K562 (cell line): Measurements from ENCODE around the gene MRTFB. TPM values are rescaled to one million over a fixed set of nuclear protein-coding genes. Genes with fewer than 3 reads are reported as not detected.
A peak's percentile ranks its signal among the peaks of the same experiment; 100 is the strongest.

ENCODE experiments used
- ATAC-seq: fragments of 200-7000 bp; cut with Tn5 transposase; 3 replicates; pipeline ENCODE4 v1.9.1; 2020; ENCODE audit warnings: moderate library complexity
- BruUV-seq: library from RNA; stranded (reverse); fragments of 400-500 nt; replicated peaks from 2 replicates; lab custom pipeline; 2021; lab: Mats Ljungman, UMichigan
- CTCF ChIA-PET: fragments of 300-600 bp; formaldehyde crosslinking; extraction: SDS; loops from one replicate; lab custom pipeline; 2021; ENCODE audit warnings: low intra/inter-chr PET ratio; lab: Yijun Ruan, JAX
- POLR2A ChIA-PET: fragments of 300-600, 350-650 bp; sonication (Branson Sonifier 250); formaldehyde crosslinking; extraction: SDS; loops from one replicate; lab custom pipeline; 2021; ENCODE audit warnings: antibody characterized with exemption, inconsistent platforms; lab: Yijun Ruan, JAX
- DNase-seq, 4 experiments: peaks; one replicate each; pipeline versions ENCODE4 v3.0.0 to v3.0.0-alpha.2; 2011 to 2018; ENCODE audit warnings: low spot score in 3 of 4, mixed read lengths in 3 of 4; ENCODE audit errors: extremely low read depth in 1 of 4
- FAIRE-seq: peaks from 2 replicates; lab custom pipeline; 2011; peaks lifted over from hg19 to GRCh38; lab: Jason Lieb, UNC
- H2AFZ ChIP-seq: 2 replicates; pipeline ENCODE4 v1.6.0; 2011; ENCODE audit warnings: low read depth, low read length, control low read depth, inconsistent platforms
- H3K27ac ChIP-seq: fragments of 200-600 bp; 3 replicates; pipeline ENCODE4 v1.8.0; 2011; ENCODE audit warnings: low read depth, mild to moderate bottlenecking, control low read depth, inconsistent platforms, low read length, moderate library complexity, mixed read lengths; ENCODE audit errors: extremely low read depth
- H3K27me3 ChIP-seq, 2 experiments: fragments of 300-600 bp in 1 of 2; 2 replicates in 1 of 2; 3 replicates in 1 of 2; pipeline versions ENCODE4 v1.6.0 to v1.8.0; 2011; ENCODE audit warnings: inconsistent platforms in 2 of 2, low read length in 2 of 2, mild to moderate bottlenecking in 1 of 2, mixed read lengths in 1 of 2, moderate library complexity in 1 of 2; ENCODE audit not compliant: control insufficient read depth in 2 of 2, insufficient read depth in 2 of 2
- H3K36me3 ChIP-seq: fragments of 300-600 bp; 3 replicates; pipeline ENCODE4 v1.8.0; 2011; ENCODE audit warnings: mild to moderate bottlenecking, low read length, inconsistent platforms; ENCODE audit not compliant: control insufficient read depth, insufficient read depth
- H3K4me1 ChIP-seq, 2 experiments: fragments of 200-600 bp in 1 of 2; replicated peaks in 1 of 2; 2 replicates in 1 of 2; 3 replicates in 1 of 2; pipeline versions ENCODE4 v1.5.1 to v1.8.0; 2011; ENCODE audit warnings: inconsistent platforms in 2 of 2, low read length in 2 of 2, mild to moderate bottlenecking in 1 of 2, mixed read lengths in 1 of 2, moderate library complexity in 1 of 2; ENCODE audit not compliant: control insufficient read depth in 2 of 2, insufficient read depth in 2 of 2
- H3K4me2 ChIP-seq: 2 replicates; pipeline ENCODE4 v1.6.1; 2011; ENCODE audit warnings: low read length, control low read depth, inconsistent platforms, mixed read lengths; ENCODE audit not compliant: insufficient read depth
- H3K4me3 ChIP-seq: fragments of 200-600 bp; sonication (generic), shearing (Covaris generic); 2 replicates; pipeline ENCODE4 v1.5.1; 2016; ENCODE audit warnings: control low read depth, inconsistent platforms
- H3K79me2 ChIP-seq: fragments of 200-600 bp; 3 replicates; pipeline ENCODE4 v1.8.0; 2011; ENCODE audit warnings: low read length, inconsistent platforms; ENCODE audit not compliant: control insufficient read depth, insufficient read depth
- H3K9ac ChIP-seq, 2 experiments: 2 replicates each; pipeline versions ENCODE4 v1.6.0 to v1.6.1; 2011; ENCODE audit warnings: low read depth in 2 of 2, low read length in 2 of 2, control low read depth in 1 of 2, inconsistent platforms in 1 of 2, mild to moderate bottlenecking in 1 of 2, mixed read lengths in 1 of 2; ENCODE audit not compliant: insufficient read depth in 1 of 2
- H3K9me1 ChIP-seq: one replicate; pipeline ENCODE4 v1.6.0; 2011; ENCODE audit warnings: inconsistent platforms, mild to moderate bottlenecking, low read length, moderate library complexity; ENCODE audit not compliant: control insufficient read depth, insufficient read depth
- H3K9me3 ChIP-seq: replicated peaks from 2 replicates; pipeline ENCODE4 v1.5.1; 2011; ENCODE audit warnings: low read depth, low read length, inconsistent platforms; ENCODE audit not compliant: control insufficient read depth, insufficient read depth
- H4K20me1 ChIP-seq: replicated peaks from 2 replicates; pipeline ENCODE4 v1.6.1; 2011; ENCODE audit warnings: low read length, inconsistent platforms, mixed read lengths; ENCODE audit not compliant: control insufficient read depth, insufficient read depth
- ATF6 ChIP-seq: sonication (generic); formaldehyde crosslinking; IDR thresholded peaks from 2 replicates; pipeline ENCODE4 v1.4.0; 2020; ENCODE audit warnings: mild to moderate bottlenecking, missing genetic modification reagents
- BCL6 ChIP-seq: fragments of 250-450 bp; sonication (Bioruptor Pico); IDR thresholded peaks from 2 replicates; pipeline ENCODE4 v1.4.0; 2020
- CREB5 ChIP-seq: fragments of 250-450 bp; sonication (Bioruptor Pico); IDR thresholded peaks from 2 replicates; pipeline ENCODE4 v1.5.0; 2020; ENCODE audit warnings: mild to moderate bottlenecking
- HLTF ChIP-seq: fragments of 450-650 bp; IDR thresholded peaks from 2 replicates; pipeline ENCODE4 v1.6.1; 2016
- IRF2 ChIP-seq: sonication (generic); formaldehyde crosslinking; IDR thresholded peaks from 2 replicates; pipeline ENCODE4 v1.8.1; 2022; ENCODE audit warnings: mild to moderate bottlenecking, missing genetic modification reagents
- NFYB ChIP-seq: IDR thresholded peaks from 2 replicates; pipeline ENCODE4 v1.6.1; 2011; ENCODE audit warnings: mild to moderate bottlenecking, moderate library complexity; ENCODE audit not compliant: insufficient read length; ENCODE audit errors: extremely low read depth
- RFX1 ChIP-seq: fragments of 450-650 bp; IDR thresholded peaks from 2 replicates; pipeline ENCODE4 v1.6.1; 2016; ENCODE audit warnings: mild to moderate bottlenecking, moderate library complexity
- ZNF311 ChIP-seq: fragments of 250-450 bp; sonication (Bioruptor Pico); IDR thresholded peaks from 2 replicates; pipeline ENCODE4 v1.4.0; 2020; ENCODE audit warnings: mild to moderate bottlenecking, moderate library complexity
- WGBS: fragments of 100-300 bp; shearing (Covaris generic); methylation state at CpG from one replicate; pipeline ENCODE4 v1.1.6; 2016; ENCODE audit warnings: low coverage, mixed read lengths; ENCODE audit not compliant: insufficient coverage; ENCODE audit errors: missing lambda C conversion rate; 5-methylcytosine and 5-hydroxymethylcytosine counted together
- in situ Hi-C: fragments of 300-500 bp; cut with MboI; formaldehyde crosslinking; loops from 4 replicates; pipeline ENCODE4 v1.15.0; 2018; ENCODE audit warnings: inconsistent platforms, mixed read lengths
- intact Hi-C: fragments of 100-400 bp; cut with micrococcal nuclease; formaldehyde crosslinking; loops from 2 replicates; pipeline ENCODE4 v1.14.2; 2022
- polyA plus RNA-seq, 8 experiments: library from polyadenylated mRNA; depleted of rRNA in 4 of 8; stranded (reverse) in 5 of 8; unstranded in 3 of 8; fragments of >200 nt; fragmentation: Nextera tagmentation in 2 of 8; fragmentation: Illumina TruSeq in 1 of 8; extraction: Ambion mirVana in 2 of 8; extraction: Trizol in 1 of 8; gene quantifications; 2 replicates each; pipeline versions ENCODE4 v1.2.1 to v1.2.3, GENCODE V29; 2011 to 2014; ENCODE audit warnings: inconsistent platforms in 1 of 8, missing spikeins in 1 of 8
- total RNA-seq, 7 experiments: library from RNA; depleted of rRNA in 6 of 7; stranded (reverse); fragments of >200 nt in 6 of 7; fragmentation: Illumina TruSeq in 2 of 7; extraction: Trizol in 2 of 7; gene quantifications; 2 replicates each; pipeline versions ENCODE4 v1.2.1 to v1.2.3, GENCODE V29; 2011 to 2021; ENCODE audit warnings: low replicate concordance in 1 of 7

MRTFB gene
- total and polyA plus RNA-seq, 9 of the 15 experiments (the other 6 are each of a cell fraction or from before 2014, with no cell fraction given): 2.2 to 12.7 (median 7.0) TPM

- POLR2A ChIA-PET: interaction anchor here (1.1 to 1.4 kb wide), 3 partner anchors 11 to 15 kb away, joined by 3 to 7 read pairs (median 3); no protein-coding TSS in a partner anchor
- Histone ChIP-seq H3K36me3 (no peaks in the 10 kb centered on the region), H3K27me3 (no peaks in the 10 kb centered on the region), H2AFZ (no peak overlapping the region), H3K4me3 (no peak overlapping the region), H3K9me1 (no peaks in the 10 kb centered on the region), H4K20me1 (0 out of 2 replicates have a peak, but pooled peaks cover 5% of the 10 kb centered on the region), H3K4me1 (no peaks in the 10 kb centered on the region), H3K4me2 (no peak overlapping the region), H3K9me3 (no peaks in the 10 kb centered on the region), H3K27ac (no peak overlapping the region), H3K9ac (no peak overlapping the region), H3K79me2 (peaks cover 2% of the 10 kb centered on the region; the same call in 1 of the 3 replicates)
- TF ChIP-seq IRF2 (CRISPR knock-in tag) (no peak), ATF6 (no peak), HLTF (no peak), ZNF311 (CRISPR knock-in tag) (no peak), CREB5 (CRISPR knock-in tag) (no peak), BCL6 (CRISPR knock-in tag) (no peak), RFX1 (peak; percentile 29; the same call in 1 of the 2 replicates), NFYB (no peak)
- FAIRE-seq: no peak
- ATAC-seq: no peak
- CTCF ChIA-PET: no interaction called here
- no TSS peak for BruUV-seq
- DNase-seq: no peak
- 28% methylated on average over 4 of the region's 4 CpGs for WGBS
- intact Hi-C loops: no loop called here
- in situ Hi-C loops: no loop called here
Observed at GRCh38 chr16:14097182-14097959, 26.3 kb downstream of the MRTFB start.
